NCI-H2196 treated with DMSO at 0.1 percent for 48 hours (cell line): ENCODE results near the gene SLC6A7.

Experiments
- DNase-seq: peaks from one replicate; lab custom pipeline; 2025; ENCODE audit not compliant: unreplicated experiment; lab: John Stamatoyannopoulos, UW

SLC6A7 gene

DNA sequence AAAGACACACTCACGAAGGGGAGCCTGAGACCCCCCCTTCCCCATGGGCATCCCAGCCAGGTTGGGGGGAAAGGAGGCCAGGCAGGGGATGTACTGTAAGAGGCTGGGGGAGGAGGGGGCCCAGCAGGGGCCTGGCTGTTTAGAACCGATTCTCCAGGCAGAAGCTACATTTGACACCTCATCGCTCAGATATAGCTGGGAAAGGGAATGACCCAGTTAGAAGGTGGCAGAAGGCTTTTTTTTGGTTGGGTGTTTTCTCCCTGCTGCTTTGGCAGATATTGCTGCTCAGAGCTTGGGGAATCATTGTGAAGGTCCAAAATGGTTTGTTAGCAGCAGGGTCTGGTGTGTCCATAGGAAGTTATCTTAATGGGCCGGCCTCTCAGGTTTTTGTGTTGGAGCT, 17.3 kb upstream of the SLC6A7 start:
- no peak for DNase-seq

DNA sequence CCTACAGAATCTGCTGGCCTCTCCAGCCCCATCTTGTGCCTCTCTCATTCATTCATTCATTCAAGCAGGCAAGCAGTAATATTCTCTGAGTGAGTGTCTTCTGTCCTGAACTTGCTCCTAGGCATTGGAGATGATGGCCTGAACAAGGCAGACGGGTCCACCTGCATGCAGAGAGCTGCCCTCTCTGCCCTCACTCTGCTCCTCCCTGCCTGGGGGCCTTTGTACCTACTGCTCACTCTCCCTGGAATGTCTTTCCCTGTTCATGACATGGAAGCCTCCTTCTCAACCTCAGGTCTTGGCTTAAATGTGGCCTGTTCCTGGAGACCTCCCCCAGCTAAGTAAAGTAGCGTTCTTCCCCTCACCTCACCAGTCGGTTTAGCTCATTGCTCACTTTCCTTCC, 16.7 kb upstream of the SLC6A7 start:
- DNase-seq: no peak

- DNase-seq: no peak
These were observed 15.6 kb upstream of the SLC6A7 start for GRCh38 chr5:150174285-150174684.

DNA sequence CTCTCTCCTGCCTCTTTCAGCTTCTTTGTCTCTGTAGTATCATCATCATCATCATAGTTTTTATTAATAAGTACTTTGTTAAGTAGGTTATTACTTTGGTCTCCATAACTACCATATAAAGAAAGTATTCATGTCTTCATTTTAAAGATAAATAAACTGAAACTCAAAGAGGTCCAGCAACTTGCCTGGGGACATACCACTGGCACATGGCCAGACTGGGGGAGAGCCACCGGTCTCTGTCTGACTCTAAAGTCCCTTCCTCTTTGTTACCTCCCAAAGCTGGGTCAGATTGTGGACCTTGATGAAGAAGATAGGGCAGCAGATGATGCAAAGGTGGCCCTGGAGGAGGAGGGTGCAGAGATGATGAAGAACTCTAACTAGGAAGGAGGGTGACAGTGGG, 14.8 kb upstream of the SLC6A7 start:
- DNase-seq: no peak

- DNase-seq: no peak
These were observed 14.3 kb upstream of the SLC6A7 start for GRCh38 chr5:150175536-150175935.

DNA sequence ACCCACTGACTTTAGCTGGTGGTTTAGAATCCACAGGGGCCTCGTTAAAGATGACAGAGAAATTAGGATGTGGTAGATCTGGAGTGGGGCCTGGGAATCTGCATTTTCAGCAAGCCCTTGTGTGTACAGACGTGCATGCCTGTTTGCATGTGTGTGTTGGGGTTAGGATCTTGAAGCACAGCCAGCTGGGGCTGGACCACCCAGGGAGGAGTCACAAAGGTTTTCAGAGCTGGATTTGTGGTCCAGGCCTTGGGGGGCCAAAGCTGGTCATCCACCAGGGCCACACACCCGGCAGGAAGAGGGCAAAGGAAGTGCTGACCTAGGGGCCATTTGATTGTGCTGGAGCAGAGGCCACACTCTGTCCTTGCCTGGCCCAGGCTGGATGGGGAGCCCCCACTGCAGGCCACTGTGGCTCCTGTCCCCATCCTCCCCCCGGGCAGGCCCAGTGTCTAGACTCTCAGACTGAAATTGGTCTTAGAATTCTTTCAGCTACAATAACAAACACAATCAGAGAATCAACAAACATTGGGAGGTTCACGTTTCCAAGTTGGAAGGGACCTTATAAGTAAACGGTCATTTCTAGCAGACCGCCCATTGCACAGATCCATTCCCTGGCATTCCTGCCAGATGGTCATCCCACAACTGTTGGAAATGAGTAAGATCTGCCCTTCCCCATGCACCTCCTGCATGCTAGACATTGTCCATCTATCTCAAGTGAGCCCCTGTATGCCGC, 13.0 kb upstream of the SLC6A7 start:
- no peak for DNase-seq

DNA sequence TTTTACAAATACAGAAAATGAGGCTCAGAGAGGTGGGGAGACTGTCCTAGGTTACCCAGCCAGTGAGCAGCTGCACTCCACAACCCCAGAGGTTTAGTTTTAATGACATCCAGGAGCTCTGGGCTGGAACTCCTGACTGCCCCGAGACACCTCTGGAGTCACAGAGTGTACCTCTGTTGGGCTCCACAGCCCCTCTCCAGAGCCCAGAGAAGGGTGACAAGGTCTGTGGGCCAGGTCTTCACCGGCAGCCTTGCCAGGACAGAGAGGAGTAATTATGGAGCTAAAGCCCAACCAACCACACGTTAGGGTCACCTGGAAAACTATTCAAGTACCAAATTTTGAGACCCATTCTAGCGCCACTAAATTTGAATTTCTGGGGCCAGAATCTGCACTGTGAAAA, 12.1 kb upstream of the SLC6A7 start:
- DNase-seq: no peak

DNA sequence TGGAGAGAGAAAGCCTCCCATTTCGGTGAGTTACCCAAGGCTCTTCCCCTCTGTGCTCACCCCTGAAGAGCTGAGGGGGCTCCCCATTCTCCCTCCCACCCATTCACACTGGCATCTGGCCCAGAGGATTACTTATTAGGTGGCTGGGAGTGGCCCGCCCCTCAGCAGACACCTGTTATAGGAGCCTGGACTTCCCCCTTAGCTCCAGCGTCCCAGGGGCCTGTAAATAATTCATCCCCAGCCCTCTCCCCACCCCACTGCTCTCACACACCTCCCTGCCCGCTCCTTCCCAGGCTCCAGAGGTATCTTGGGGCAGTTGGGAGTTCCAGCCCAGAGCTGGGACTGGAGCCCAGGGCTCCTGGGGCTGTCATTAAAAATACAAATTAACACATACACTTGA, 11.6 kb upstream of the SLC6A7 start:
- no peak for DNase-seq

GRCh38 chr5:150179019-150179620, 10.7 kb upstream of the SLC6A7 start:
- DNase-seq: no peak

DNA sequence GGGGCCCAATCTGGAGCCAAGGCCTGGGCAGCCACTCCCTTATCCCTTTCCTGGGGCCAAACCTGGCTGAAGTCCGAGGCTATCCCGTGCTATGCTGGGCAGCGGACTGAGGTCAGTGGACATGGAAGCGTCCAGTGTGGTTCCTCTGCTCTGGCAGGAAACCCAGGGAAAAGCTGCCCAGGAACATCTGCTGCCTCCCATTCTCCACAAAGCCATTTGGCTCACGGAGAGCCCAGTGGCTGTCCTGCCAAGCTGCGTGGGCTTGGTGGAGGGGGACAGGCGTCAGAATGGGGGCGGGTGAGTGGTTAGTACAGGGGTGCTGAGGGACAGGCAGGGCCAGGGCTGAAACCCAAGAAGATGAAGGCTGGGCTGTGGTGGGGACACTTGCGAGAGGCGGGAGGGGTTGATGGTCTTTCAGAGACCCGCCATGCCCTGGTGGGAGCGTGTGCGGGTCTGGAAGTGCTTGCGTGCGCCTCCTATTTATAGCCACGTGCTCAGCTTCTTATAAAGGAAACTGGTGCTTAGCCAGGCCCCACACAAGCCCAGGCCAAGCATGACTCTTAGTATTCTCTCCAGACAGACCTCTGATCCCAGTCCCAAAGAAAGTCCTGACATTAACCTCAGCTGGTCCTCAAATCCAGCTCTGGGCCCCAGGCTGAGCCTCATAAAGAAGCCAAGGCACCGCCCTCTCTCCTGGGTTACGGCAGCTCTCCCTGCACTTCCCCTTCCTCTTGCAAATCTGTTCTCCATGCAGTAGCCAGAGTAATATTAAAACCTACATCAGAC, 9.4 kb upstream of the SLC6A7 start:
- no peak for DNase-seq

- no peak for DNase-seq
These were observed 8.8 kb upstream of the SLC6A7 start for GRCh38 chr5:150181027-150181426.

- no peak for DNase-seq
These were observed 7.9 kb upstream of the SLC6A7 start for GRCh38 chr5:150181766-150182545.

DNA sequence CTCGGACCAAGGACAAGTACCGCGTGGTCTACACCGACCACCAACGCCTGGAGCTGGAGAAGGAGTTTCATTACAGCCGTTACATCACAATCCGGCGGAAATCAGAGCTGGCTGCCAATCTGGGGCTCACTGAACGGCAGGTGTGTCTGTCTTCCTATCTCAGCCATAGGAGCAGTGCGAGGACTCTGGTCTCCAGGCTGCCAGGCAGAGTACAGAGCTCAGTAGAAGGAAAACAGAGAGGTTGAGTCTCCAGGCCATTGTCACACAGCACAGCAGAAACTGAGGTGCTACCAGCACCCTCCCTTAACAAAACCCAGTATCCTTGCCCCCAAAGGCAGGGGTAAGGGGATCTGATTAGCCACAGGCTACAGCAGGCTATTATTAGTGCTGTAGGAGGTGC, 7.1 kb upstream of the SLC6A7 start:
- no peak for DNase-seq

- DNase-seq: no peak
These were observed 6.4 kb upstream of the SLC6A7 start for GRCh38 chr5:150183436-150183835.

DNA sequence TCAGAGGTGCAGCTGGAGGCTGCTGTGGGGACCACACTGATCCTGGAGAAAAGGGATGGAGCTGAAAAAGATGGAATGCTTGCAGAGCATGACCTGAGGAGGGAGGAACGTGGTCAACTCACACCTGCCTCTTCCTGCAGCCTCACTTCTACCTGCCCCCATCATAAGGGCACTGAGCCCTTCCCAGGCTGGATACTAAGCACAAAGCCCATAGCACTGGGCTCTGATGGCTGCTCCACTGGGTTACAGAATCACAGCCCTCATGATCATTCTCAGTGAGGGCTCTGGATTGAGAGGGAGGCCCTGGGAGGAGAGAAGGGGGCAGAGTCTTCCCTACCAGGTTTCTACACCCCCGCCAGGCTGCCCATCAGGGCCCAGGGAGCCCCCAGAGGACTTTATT, 5.9 kb upstream of the SLC6A7 start:
- DNase-seq: no peak

GRCh38 chr5:150184990-150185912, 4.6 kb upstream of the SLC6A7 start:
- no peak for DNase-seq

GRCh38 chr5:150186137-150186536, 3.7 kb upstream of the SLC6A7 start:
- DNase-seq: no peak

- DNase-seq: no peak
These were observed 3.0 kb upstream of the SLC6A7 start for GRCh38 chr5:150186897-150187296.

- no peak for DNase-seq
These were observed 1.6 kb upstream of the SLC6A7 start for GRCh38 chr5:150188146-150188842.

- DNase-seq: no peak
These were observed 536 bp upstream of the SLC6A7 start for GRCh38 chr5:150189326-150189725.
